Activated gamma-delta T cell (primary cell): ENCODE results near the gene ELOF1.

ENCODE experiments used
- DNase-seq: peaks from one replicate; lab custom pipeline; 2025; lab: John Stamatoyannopoulos, UW

The ELOF1 gene

DNA sequence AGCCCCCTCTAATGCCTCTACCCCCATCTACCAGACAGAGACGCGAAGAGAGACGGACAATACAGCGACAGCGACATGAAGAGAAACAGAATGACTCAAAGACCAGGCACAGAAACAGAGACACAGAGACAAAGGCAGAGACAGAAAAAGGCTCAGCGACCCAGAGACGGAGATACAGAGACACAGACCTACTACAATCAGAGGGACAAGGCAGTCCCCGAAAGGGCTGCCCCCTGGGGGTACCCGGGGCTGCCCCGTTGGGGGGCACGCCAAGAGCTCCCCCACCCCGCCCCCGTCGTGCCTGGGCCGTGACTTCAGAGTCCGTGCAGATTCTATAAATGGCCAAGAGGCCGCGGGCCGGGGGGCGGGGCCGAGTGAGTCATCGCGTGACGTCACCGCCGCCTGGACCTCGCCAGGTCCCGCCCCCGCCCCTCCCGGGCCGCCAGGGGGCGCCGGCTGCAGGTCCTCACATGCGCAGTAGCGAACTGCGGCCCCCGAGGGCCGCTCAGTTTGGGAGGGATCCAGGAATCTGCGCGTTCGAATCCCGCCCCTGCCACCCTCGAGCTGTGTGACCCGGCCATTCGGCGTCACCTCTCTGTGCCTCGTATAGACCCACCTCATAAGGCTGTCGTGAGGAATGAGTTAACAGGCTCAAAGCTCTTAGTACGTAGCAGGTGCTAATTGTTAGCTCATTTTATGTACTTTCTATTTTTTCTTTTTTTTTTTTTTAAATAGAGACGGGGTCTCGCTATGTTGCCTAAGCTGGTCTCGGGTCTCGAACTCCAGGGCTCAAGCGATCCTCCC is 23.0 kb downstream of the ELOF1 start:
- peak; percentile 73 for DNase-seq

DNA sequence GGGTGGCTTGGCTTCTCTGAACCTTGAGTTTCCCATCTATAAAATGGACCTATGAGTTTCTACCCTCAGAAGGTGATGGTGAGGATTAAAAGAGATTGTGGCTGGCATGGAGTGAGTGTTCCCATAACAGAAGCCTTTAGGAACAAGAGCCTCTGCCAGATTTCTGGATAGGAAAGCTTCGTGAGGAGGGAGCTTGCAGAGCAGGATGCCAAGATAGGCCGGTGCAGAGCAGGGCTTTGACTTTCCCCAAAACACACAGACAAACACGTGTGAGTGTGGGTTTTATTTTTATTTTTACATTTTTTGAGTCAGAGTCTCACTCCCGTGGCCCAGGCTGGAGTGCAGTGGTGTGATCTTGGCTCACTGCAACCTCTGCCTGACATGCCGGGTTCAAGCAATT is 24.1 kb downstream of the ELOF1 start:
- DNase-seq = no peak

DNA sequence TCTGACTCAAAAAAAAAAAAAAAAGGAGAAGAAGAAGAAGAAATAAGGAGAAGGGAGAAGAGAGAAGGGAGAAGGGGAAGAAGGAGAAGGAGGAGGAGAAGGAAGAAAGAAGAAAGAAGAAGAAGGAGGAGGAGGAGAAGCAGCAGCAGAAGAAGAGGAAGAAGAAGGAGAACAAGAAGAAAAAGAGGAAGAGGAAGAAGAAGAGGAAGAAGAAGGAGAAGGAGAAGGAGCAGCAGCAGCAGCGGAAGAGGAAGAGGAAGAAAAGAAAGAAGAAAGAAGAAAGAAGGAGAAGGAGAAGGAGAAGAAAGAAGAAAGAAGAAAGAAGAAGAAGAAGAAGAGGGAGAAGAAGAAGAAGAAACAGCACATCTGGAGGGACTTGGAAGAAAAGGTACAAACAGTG is 24.5 kb downstream of the ELOF1 start:
- DNase-seq = no peak

GRCh38 chr19:11530432-11530831 is 28.6 kb downstream of the ELOF1 start:
- DNase-seq = no peak

DNA sequence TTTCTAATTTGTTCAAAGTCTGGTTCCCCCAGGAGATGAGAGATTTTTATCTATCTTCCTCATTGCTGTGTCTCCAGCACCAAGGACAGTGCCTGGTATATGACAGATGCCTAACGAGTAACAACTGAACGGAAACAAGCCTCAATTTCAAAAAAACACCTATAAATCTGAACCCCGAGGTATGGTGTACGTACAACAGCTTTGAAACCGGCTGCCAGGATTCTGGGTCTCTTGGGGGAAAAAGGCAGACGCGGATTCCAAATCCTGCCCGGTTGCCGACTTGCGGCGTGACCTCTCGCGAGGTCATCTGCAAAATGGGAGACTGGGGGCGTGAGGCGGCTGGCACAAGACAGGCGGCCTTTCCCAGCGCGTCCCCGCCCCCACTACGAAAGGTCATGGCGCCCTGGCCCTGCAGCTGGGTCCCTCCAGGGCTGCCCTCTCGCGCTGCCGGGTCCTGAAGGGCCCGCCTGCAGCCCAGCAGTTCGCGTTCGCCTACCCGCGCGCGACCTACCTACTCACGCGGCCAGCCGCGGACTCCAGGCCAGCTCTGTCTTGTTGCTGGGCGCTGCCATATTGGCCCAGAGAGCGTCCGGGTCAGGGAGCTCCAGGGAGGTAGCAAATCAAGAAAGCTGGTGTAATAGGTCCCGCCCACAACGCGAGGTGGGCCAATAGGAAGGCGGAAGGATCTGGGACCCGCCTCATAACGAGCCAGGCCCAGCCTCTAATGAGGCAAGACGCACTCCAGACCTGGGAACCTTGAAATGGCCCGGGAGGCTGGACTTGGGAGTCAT is 30.3 kb downstream of the ELOF1 start, which contains the start of gene ECSIT:
Gene ECSIT (minus strand): TSS at position 584 of the 791 bp plus-strand sequence. CDS start 9,964 bp downstream, outside the sequence.
- peak; percentile 49 for DNase-seq

DNA sequence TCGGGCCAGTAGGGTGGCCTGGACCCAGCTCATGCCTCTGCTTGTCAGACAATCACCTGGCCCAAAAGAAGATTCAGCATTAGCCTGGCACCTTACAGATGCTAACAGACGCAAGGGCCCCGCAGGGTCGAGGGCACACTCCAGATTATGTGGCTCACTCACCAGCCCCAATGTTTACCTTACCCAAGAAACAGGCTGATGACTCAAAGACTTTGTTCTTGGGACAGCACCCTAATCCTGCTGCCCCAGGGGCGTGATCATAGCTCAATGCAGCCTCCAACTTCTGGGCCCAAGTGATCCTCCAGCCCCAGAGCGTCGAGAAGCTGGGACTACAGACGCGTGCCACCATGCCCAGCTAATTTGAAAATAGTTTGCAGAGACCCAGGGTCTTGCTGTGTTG is 39.9 kb downstream of the ELOF1 start:
- DNase-seq = no peak

GRCh38 chr19:11513946-11514345 is 45.1 kb downstream of the ELOF1 start:
- no peak for DNase-seq

- no peak for DNase-seq
Observed at GRCh38 chr19:11510444-11510843, 48.6 kb downstream of the ELOF1 start.

GRCh38 chr19:11507370-11508078 is 51.5 kb downstream of the ELOF1 start:
- no peak for DNase-seq

DNA sequence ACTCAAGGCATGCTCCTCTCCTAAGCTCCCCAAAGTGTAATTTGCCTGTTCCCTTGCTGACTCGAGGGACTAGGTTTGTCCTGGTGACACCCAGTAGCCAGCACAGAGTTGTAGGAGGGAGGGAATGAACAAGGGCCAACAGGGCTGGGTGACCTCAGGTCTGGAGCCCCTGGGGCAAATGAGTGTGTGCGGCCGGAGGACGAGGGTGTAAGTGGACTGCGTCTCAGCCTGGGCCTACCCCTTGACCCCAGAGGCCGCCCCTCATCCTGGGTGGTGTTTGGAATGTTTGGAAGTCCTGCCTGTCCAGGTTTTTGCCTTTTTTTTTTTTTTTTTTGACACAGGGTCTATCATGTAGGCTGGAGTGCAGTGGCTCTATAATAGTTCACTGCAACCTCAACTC is 52.1 kb downstream of the ELOF1 start:
- DNase-seq = no peak

GRCh38 chr19:11506101-11506555 is 52.9 kb downstream of the ELOF1 start:
- no peak for DNase-seq

GRCh38 chr19:11505504-11506100 is 53.4 kb downstream of the ELOF1 start, which contains the start of gene ZNF653:
TSS of gene ZNF653 (minus strand) at chr19:11505839. CDS start at chr19:11505786, 53 bp downstream.
- DNase-seq = peak; percentile 83

GRCh38 chr19:11505032-11505503 is 54.0 kb downstream of the ELOF1 start:
- DNase-seq = peak; percentile 88

DNA sequence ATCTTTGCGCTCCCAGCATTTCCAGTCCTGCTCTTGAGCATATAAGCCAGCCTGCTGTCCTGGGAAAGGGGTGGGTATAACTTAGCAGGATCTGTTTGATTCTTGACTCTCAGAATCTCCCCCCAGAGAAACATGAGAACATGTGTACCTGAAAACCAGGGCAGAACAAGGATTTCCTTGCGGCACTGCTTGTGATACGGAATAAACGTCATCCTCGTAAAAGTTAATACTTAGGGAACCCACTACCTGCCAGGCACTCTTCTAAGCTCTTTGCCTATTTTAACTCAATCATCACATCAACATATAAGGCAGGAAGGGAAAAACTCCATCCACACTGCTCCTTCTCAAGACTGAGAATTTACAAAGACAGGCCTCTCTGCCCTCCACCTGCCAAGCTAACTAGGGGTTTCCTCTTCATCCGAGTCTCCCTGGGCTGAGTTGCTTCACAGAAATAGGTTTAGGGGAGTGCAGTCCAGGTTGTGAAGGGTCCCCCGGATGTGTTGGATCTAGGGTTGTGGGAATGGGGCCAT is 54.5 kb downstream of the ELOF1 start:
- DNase-seq = no peak
